Neural crest cell (in vitro differentiated cells): ENCODE results near the gene NR1H4. TPM values are rescaled to one million over a fixed set of nuclear protein-coding genes. Genes with fewer than 3 reads are reported as not detected.

ENCODE experiments used
- DNase-seq: peaks from one replicate; pipeline ENCODE4 v3.0.0; 2021; ENCODE audit warnings: low read depth, mixed read lengths, low spot score
- H3K27ac Mint-ChIP-seq: one replicate; pipeline ENCODE4 v1.8.0; 2021; ENCODE audit warnings: mild to moderate bottlenecking, mixed read lengths; ENCODE audit not compliant: unreplicated experiment
- H3K27me3 Mint-ChIP-seq: 2 replicates; pipeline ENCODE4 v1.8.0; 2021; ENCODE audit warnings: low read depth, mild to moderate bottlenecking, mixed read lengths
- H3K36me3 Mint-ChIP-seq: 2 replicates; pipeline ENCODE4 v1.8.0; 2021; ENCODE audit warnings: low read depth, mild to moderate bottlenecking, mixed read lengths
- H3K4me1 Mint-ChIP-seq: 2 replicates; pipeline ENCODE4 v1.8.0; 2021; ENCODE audit warnings: mixed read lengths
- H3K4me3 Mint-ChIP-seq: one replicate; pipeline ENCODE4 v1.8.0; 2021; ENCODE audit warnings: mild to moderate bottlenecking, mixed read lengths
- H3K9me3 Mint-ChIP-seq: 2 replicates; pipeline ENCODE4 v1.8.0; 2021; ENCODE audit warnings: mixed read lengths
- CTCF ChIP-seq: fragments of 200-600 bp; sonication (generic); conservative IDR thresholded peaks from 2 replicates; pipeline ENCODE4 v1.5.0; 2021; ENCODE audit warnings: antibody characterized with exemption, mild to moderate bottlenecking
- total RNA-seq: library from RNA; stranded (reverse); gene quantifications from 2 replicates; pipeline ENCODE4 v1.2.1, GENCODE V29; 2021

NR1H4 gene
- total RNA-seq, 1 donor from 2014 or later, result not detected

GRCh38 chr12:100481021-100481420 is 7.4 kb downstream of the NR1H4 start:
- no peaks in the 10 kb centered on the region for H3K4me1 Mint-ChIP-seq
- no peaks in the 10 kb centered on the region for H3K27me3 Mint-ChIP-seq
- peaks cover 6% of the 10 kb centered on the region for H3K9me3 Mint-ChIP-seq
- H3K27ac Mint-ChIP-seq, result no peak overlapping the region
- no peak for TF ChIP-seq CTCF
- H3K36me3 Mint-ChIP-seq, result no peaks in the 10 kb centered on the region
- DNase-seq, result no peak
- H3K4me3 Mint-ChIP-seq, result no peak overlapping the region

GRCh38 chr12:100484183-100484886 is 10.7 kb downstream of the NR1H4 start:
- no peak for DNase-seq
- Mint-ChIP-seq H3K9me3 (peaks cover 6% of the 10 kb centered on the region), H3K27me3 (no peaks in the 10 kb centered on the region), H3K4me3 (no peak overlapping the region), H3K27ac (no peak overlapping the region), H3K36me3 (no peaks in the 10 kb centered on the region), H3K4me1 (peaks cover 4% of the 10 kb centered on the region)
- no peak for TF ChIP-seq CTCF

- peaks cover 6% of the 10 kb centered on the region for H3K9me3 Mint-ChIP-seq
- H3K36me3 Mint-ChIP-seq, result no peaks in the 10 kb centered on the region
- H3K4me1 Mint-ChIP-seq, result peaks cover 4% of the 10 kb centered on the region
- no peak overlapping the region for H3K4me3 Mint-ChIP-seq
- H3K27ac Mint-ChIP-seq, result no peak overlapping the region
- no peak for TF ChIP-seq CTCF
- DNase-seq, result no peak
- H3K27me3 Mint-ChIP-seq, result no peaks in the 10 kb centered on the region
Measured at GRCh38 chr12:100484891-100485471, 11.3 kb downstream of the NR1H4 start.

- H3K4me1 Mint-ChIP-seq, result peaks cover 4% of the 10 kb centered on the region
- H3K9me3 Mint-ChIP-seq, result peaks cover 6% of the 10 kb centered on the region
- H3K27ac Mint-ChIP-seq, result no peak overlapping the region
- no peak overlapping the region for H3K4me3 Mint-ChIP-seq
- TF ChIP-seq CTCF, result no peak
- H3K36me3 Mint-ChIP-seq, result no peaks in the 10 kb centered on the region
- no peak for DNase-seq
- H3K27me3 Mint-ChIP-seq, result no peaks in the 10 kb centered on the region
Measured at GRCh38 chr12:100485983-100486382, 12.3 kb downstream of the NR1H4 start.

GRCh38 chr12:100489251-100489820 is 15.7 kb downstream of the NR1H4 start:
- Mint-ChIP-seq H3K4me1 (peaks cover 4% of the 10 kb centered on the region), H3K27me3 (no peaks in the 10 kb centered on the region), H3K27ac (peak overlapping the region; percentile 2), H3K9me3 (no peaks in the 10 kb centered on the region), H3K36me3 (no peaks in the 10 kb centered on the region), H3K4me3 (no peak overlapping the region)
- no peak for DNase-seq
- TF ChIP-seq CTCF, result no peak
